Measurements from ENCODE around the gene TMPRSS2.
A peak's percentile ranks its signal among the peaks of the same experiment; 100 is the strongest.

TMPRSS2 gene

GRCh38 chr21:41437729-41438128 lies 70.2 kb downstream of the TMPRSS2 start:
- no peak overlapping the region for H2AFZ ChIP-seq (ENCODE audit: low read length, unreplicated experiment)
- no peak overlapping the region for H3K27ac ChIP-seq (ENCODE audit: low read depth, low read length)
- peaks cover 8% of the 10 kb centered on the region for H3K4me1 ChIP-seq (ENCODE audit: control insufficient read depth, insufficient read depth, low read length, unreplicated experiment)
- H3K36me3 ChIP-seq (ENCODE audit: insufficient read depth, low read length) = peaks cover 94% of the 10 kb centered on the region
- peaks cover 56% of the 10 kb centered on the region for H3K79me2 ChIP-seq (ENCODE audit: control insufficient read depth, insufficient read depth, low read length, unreplicated experiment)
- no peak overlapping the region for H3K4me3 ChIP-seq (ENCODE audit: low read depth, low read length)
- H3K27me3 ChIP-seq (ENCODE audit: insufficient read depth, low read length) = no peaks in the 10 kb centered on the region

DNA sequence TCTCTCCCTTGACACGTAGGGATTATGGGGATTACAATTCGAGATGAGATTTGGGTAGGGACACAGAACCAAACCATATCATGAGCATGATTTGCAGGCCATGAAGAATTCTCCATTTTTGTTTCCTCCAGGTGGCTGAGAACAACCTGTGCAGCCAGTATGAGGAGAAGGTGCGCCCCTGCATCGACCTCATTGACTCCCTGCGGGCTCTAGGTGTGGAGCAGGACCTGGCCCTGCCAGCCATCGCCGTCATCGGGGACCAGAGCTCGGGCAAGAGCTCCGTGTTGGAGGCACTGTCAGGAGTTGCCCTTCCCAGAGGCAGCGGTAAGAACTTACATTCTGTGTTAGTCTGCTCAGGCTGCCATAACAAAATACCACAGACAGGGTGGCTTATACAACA lies 72.3 kb downstream of the TMPRSS2 start:
- Histone ChIP-seq H3K36me3 (ENCODE audit: insufficient read depth, low read length) (peaks cover 92% of the 10 kb centered on the region), H3K27me3 (ENCODE audit: insufficient read depth, low read length) (no peaks in the 10 kb centered on the region), H3K27ac (ENCODE audit: low read depth, low read length) (no peak overlapping the region), H3K79me2 (ENCODE audit: control insufficient read depth, insufficient read depth, low read length, unreplicated experiment) (peaks cover 67% of the 10 kb centered on the region), H3K4me3 (ENCODE audit: low read depth, low read length) (no peak overlapping the region), H3K4me1 (ENCODE audit: control insufficient read depth, insufficient read depth, low read length, unreplicated experiment) (peaks cover 18% of the 10 kb centered on the region), H2AFZ (ENCODE audit: low read length, unreplicated experiment) (no peak overlapping the region)

GRCh38 chr21:41433566-41433965 lies 74.4 kb downstream of the TMPRSS2 start:
- Histone ChIP-seq H3K27me3 (ENCODE audit: insufficient read depth, low read length) (no peaks in the 10 kb centered on the region), H3K36me3 (ENCODE audit: insufficient read depth, low read length) (peaks cover 92% of the 10 kb centered on the region), H3K4me1 (ENCODE audit: control insufficient read depth, insufficient read depth, low read length, unreplicated experiment) (peaks cover 35% of the 10 kb centered on the region), H3K79me2 (ENCODE audit: control insufficient read depth, insufficient read depth, low read length, unreplicated experiment) (peaks cover 81% of the 10 kb centered on the region), H3K4me3 (ENCODE audit: low read depth, low read length) (peak overlapping the region; percentile 28; the same call in 1 of the 2 replicates), H3K27ac (ENCODE audit: low read depth, low read length) (no peak overlapping the region), H2AFZ (ENCODE audit: low read length, unreplicated experiment) (no peak overlapping the region)

DNA sequence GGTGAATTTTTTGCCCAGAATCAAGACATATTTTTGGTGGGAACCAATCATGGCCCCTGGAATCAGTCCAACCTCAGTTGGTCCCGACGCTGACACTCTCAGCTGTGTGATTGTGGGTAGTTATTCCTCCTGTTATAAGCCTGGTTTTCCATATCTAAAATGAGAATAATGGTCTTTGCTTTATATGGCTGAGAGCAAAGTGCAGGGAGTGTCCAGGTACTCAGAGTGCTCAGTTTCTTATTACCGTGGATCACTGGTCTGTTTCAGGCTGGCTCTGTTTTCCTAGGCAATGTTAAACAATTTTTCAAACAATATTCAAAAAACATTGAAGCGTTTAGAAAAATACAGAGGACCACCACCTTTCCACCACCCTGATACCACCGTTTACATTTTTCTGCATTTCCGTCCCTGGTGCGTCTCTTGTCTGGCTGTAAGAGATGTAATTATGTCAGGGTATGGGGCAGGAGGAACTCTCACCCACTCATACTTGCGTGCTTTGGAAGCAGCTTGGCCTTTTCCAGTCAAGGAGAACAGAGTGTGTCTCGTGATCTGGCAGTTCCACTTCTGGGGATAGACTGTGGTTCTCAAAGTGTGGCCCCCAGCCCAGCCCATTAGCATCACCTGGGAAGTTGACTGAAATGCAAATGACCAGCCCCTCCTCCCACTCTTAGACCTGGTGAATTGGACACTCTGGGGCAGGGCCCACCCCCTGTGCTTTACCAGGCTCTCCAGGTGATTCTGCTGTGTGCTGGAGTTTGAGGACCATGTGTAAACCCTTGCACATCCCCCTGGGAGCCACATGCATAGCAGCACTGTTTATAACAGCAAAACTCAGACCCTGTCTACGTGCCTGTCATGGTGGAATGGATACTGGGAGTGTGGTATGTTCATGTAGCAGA lies 75.1 kb downstream of the TMPRSS2 start:
- H3K79me2 ChIP-seq (ENCODE audit: control insufficient read depth, insufficient read depth, low read length, unreplicated experiment) = peaks cover 81% of the 10 kb centered on the region
- peaks cover 92% of the 10 kb centered on the region for H3K36me3 ChIP-seq (ENCODE audit: insufficient read depth, low read length)
- H3K4me3 ChIP-seq (ENCODE audit: low read depth, low read length) = peak overlapping the region; percentile 28; the same call in 1 of the 2 replicates
- H3K27me3 ChIP-seq (ENCODE audit: insufficient read depth, low read length) = no peaks in the 10 kb centered on the region
- H2AFZ ChIP-seq (ENCODE audit: low read length, unreplicated experiment) = no peak overlapping the region
- peaks cover 43% of the 10 kb centered on the region for H3K4me1 ChIP-seq (ENCODE audit: control insufficient read depth, insufficient read depth, low read length, unreplicated experiment)
- H3K27ac ChIP-seq (ENCODE audit: low read depth, low read length) = no peak overlapping the region

DNA sequence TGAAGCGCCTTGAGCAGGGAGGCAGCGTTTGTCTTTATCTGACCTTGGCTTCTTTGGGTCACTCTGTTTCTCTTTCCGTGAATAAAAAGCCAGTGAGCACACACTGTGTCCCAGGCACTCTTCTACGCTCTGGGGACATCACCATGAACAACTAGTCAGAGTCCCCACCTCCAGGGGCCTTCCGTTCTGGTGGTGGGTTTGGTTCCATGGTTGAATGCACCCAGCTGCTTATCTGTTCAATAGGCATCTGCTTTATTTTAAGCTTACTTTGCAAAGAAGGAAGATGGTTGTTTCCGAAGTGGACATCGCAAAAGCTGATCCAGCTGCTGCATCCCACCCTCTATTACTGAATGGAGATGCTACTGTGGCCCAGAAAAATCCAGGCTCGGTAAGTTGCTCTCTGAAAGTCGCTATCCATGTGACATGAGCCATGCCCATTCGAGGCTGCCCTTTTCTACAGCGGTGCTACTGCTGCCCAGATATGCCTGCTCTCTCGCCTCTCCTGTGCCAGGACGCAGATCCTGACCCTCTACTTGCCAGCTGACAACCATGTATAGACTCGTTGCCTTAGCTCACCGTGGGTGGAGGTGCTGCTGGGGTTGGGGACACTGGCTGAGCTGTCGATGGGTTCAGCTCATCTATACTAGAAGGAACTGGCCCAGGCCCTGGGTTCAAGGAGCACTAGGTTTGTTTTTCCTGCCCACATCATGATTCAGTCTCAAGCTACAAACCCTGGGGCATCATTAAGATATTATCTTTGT lies 76.0 kb downstream of the TMPRSS2 start:
- Histone ChIP-seq H3K79me2 (ENCODE audit: control insufficient read depth, insufficient read depth, low read length, unreplicated experiment) (peaks cover 85% of the 10 kb centered on the region), H3K4me1 (ENCODE audit: control insufficient read depth, insufficient read depth, low read length, unreplicated experiment) (peaks cover 47% of the 10 kb centered on the region), H3K36me3 (ENCODE audit: insufficient read depth, low read length) (peaks cover 93% of the 10 kb centered on the region), H3K4me3 (ENCODE audit: low read depth, low read length) (no peak overlapping the region), H3K27ac (ENCODE audit: low read depth, low read length) (no peak overlapping the region), H3K27me3 (ENCODE audit: insufficient read depth, low read length) (no peaks in the 10 kb centered on the region), H2AFZ (ENCODE audit: low read length, unreplicated experiment) (no peak overlapping the region)

DNA sequence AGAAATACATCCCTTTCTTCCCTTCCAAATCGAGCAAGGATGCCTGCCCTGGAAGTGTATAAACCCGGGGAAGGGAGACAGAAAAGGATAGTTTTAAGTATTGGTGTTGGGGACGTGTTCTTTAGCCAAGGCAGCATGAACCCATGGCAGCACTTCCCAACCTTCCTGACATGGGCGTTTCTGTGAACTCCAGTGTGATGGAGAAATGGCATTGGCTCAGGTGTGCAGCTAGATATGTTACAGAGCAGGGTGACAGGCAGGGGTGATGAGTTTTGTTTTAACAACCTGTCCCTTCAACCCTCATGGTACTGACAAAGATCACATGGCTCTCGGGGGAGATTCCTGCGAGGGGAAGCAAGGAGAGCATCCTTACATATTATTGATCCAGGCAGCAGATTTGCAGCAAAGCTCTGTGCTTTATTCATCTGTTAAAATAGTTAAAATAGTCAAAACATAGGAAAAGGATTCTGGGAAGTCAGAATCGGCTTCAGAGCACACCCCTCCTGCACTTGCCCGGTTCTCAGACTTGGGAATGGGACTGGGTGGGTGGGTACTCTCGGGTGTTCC lies 78.0 kb downstream of the TMPRSS2 start:
- Histone ChIP-seq H3K27ac (ENCODE audit: low read depth, low read length) (no peak overlapping the region), H3K79me2 (ENCODE audit: control insufficient read depth, insufficient read depth, low read length, unreplicated experiment) (peaks cover 85% of the 10 kb centered on the region), H3K4me3 (ENCODE audit: low read depth, low read length) (peak overlapping the region; percentile 81), H3K27me3 (ENCODE audit: insufficient read depth, low read length) (no peaks in the 10 kb centered on the region), H3K36me3 (ENCODE audit: insufficient read depth, low read length) (peaks cover 75% of the 10 kb centered on the region), H3K4me1 (ENCODE audit: control insufficient read depth, insufficient read depth, low read length, unreplicated experiment) (peaks cover 52% of the 10 kb centered on the region), H2AFZ (ENCODE audit: low read length, unreplicated experiment) (no peak overlapping the region)

GRCh38 chr21:41429305-41429704 lies 78.7 kb downstream of the TMPRSS2 start:
- no peaks in the 10 kb centered on the region for H3K27me3 ChIP-seq (ENCODE audit: insufficient read depth, low read length)

DNA sequence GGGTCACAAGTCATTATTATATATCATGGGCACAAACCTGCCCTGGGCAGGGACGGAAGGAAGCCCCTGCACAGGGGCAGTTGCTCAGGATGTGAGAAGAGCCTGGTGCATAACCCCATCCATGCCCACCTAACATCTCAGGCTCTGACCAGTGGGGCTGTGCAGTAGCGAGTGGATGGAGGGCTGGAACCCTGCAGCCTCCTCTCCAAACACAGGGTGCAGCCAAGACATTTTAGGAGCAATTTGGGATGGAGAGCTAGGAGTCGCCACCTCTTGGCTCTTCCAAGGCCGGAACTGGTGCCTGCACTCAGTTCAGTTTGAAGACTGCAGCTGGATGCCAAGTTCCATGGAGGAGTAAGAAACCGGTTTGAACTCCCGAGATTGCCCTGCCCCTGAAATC lies 79.1 kb downstream of the TMPRSS2 start:
- H3K4me1 ChIP-seq (ENCODE audit: control insufficient read depth, insufficient read depth, low read length, unreplicated experiment) = peaks cover 59% of the 10 kb centered on the region
- H3K79me2 ChIP-seq (ENCODE audit: control insufficient read depth, insufficient read depth, low read length, unreplicated experiment) = peaks cover 84% of the 10 kb centered on the region

More at GRCh38 chr21:41429305-41429704, 78.7 kb downstream of the TMPRSS2 start:
- H3K4me3 ChIP-seq (ENCODE audit: low read depth, low read length) = peak overlapping the region; percentile 81
- peaks cover 59% of the 10 kb centered on the region for H3K4me1 ChIP-seq (ENCODE audit: control insufficient read depth, insufficient read depth, low read length, unreplicated experiment)
- H3K79me2 ChIP-seq (ENCODE audit: control insufficient read depth, insufficient read depth, low read length, unreplicated experiment) = peaks cover 88% of the 10 kb centered on the region
- H2AFZ ChIP-seq (ENCODE audit: low read length, unreplicated experiment) = no peak overlapping the region
- H3K27ac ChIP-seq (ENCODE audit: low read depth, low read length) = no peak overlapping the region
- peaks cover 68% of the 10 kb centered on the region for H3K36me3 ChIP-seq (ENCODE audit: insufficient read depth, low read length)

DNA sequence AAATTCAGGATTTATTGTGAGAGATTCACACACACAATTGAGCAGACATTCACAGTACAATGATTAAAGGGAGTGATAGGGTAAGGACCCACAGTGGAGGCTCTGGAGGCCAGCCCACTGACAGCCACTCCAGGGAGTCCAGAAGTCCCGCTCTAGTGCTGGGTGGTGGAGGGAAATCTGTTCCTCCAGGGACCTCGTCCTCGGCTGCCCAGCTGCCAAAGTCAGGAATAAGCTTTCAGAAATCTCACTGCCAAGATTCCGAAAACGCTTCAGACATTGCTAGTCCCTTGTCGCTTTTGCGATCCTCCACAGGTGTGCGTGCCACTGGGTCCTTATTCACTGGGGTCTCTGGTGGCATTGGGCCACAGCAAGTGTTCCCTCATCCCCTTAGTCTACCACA lies 79.6 kb downstream of the TMPRSS2 start:
- Histone ChIP-seq H2AFZ (ENCODE audit: low read length, unreplicated experiment) (no peak overlapping the region), H3K27ac (ENCODE audit: low read depth, low read length) (no peak overlapping the region), H3K36me3 (ENCODE audit: insufficient read depth, low read length) (peaks cover 58% of the 10 kb centered on the region), H3K4me3 (ENCODE audit: low read depth, low read length) (peak overlapping the region; percentile 81), H3K79me2 (ENCODE audit: control insufficient read depth, insufficient read depth, low read length, unreplicated experiment) (peaks cover 79% of the 10 kb centered on the region), H3K4me1 (ENCODE audit: control insufficient read depth, insufficient read depth, low read length, unreplicated experiment) (peaks cover 57% of the 10 kb centered on the region), H3K27me3 (ENCODE audit: insufficient read depth, low read length) (no peaks in the 10 kb centered on the region)

More for the DNA sequence above, 79.1 kb downstream of the TMPRSS2 start:
- no peaks in the 10 kb centered on the region for H3K27me3 ChIP-seq (ENCODE audit: insufficient read depth, low read length)
- peaks cover 64% of the 10 kb centered on the region for H3K36me3 ChIP-seq (ENCODE audit: insufficient read depth, low read length)
- H2AFZ ChIP-seq (ENCODE audit: low read length, unreplicated experiment) = no peak overlapping the region
- H3K27ac ChIP-seq (ENCODE audit: low read depth, low read length) = no peak overlapping the region
- peak overlapping the region; percentile 81 for H3K4me3 ChIP-seq (ENCODE audit: low read depth, low read length)

DNA sequence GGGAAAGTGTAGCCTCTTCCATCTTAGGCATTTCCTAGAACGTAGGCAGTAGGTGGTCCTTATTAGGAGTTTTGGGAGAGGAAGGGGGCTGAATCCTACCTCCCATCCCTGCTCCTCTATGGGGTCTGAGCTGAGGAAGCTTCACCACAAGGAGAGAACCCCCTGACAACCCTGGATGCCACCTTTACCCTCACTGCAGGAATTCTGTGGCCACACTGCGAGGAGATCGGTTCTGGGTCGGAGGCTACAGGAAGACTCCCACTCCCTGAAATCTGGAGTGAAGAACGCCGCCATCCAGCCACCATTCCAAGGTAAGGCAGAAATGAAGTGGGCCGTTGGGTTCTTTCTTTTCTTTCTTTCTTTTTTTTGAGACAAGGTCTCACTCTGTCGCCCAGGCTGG lies 80.4 kb downstream of the TMPRSS2 start:
- Histone ChIP-seq H3K27me3 (ENCODE audit: insufficient read depth, low read length) (no peaks in the 10 kb centered on the region), H3K36me3 (ENCODE audit: insufficient read depth, low read length) (peaks cover 51% of the 10 kb centered on the region), H3K79me2 (ENCODE audit: control insufficient read depth, insufficient read depth, low read length, unreplicated experiment) (peaks cover 72% of the 10 kb centered on the region), H3K4me3 (ENCODE audit: low read depth, low read length) (peak overlapping the region; percentile 81), H2AFZ (ENCODE audit: low read length, unreplicated experiment) (no peak overlapping the region), H3K27ac (ENCODE audit: low read depth, low read length) (no peak overlapping the region), H3K4me1 (ENCODE audit: control insufficient read depth, insufficient read depth, low read length, unreplicated experiment) (peaks cover 49% of the 10 kb centered on the region)

All from ACC112 (cell line).